DMS153 treated with DMSO at 0.1 percent for 48 hours (cell line): ENCODE results near the gene SH3BP5.

ENCODE experiments used
- DNase-seq: peaks from one replicate; lab custom pipeline; 2025; ENCODE audit not compliant: unreplicated experiment; lab: John Stamatoyannopoulos, UW

SH3BP5 gene

GRCh38 chr3:15347737-15348110, 15.3 kb upstream of the SH3BP5 start:
- DNase-seq, result no peak

DNA sequence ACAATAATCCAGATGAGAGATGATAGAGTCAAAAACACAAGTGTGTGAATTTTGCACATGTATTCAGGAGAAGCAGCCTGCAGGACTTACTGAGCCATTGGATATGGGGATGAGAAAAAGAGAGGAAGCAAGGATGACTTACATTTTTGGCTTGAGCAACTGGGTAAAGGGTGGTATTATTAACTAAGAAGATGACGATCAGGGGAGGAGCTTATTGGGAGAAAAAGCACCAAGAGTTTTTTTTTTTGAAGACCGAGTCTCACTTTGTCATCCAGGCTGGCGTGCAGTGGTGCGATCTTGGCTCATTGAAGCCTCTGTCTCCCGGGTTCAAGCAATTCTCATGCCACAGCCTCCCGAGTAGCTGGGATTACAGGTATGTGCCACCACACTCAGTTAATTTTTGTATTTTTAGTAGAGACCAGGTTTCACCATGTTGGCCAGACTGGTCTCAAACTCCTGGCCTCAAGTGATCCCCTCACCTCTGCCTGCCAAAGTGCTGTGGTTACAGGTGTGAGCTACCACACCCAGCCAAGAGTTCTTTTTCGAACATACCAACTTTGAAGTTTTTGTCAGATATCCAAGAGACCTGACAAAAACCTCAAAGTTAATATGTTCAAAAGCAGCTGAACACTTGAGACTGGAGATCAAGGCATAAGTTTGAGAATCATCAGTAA, 14.8 kb upstream of the SH3BP5 start:
- no peak for DNase-seq

DNA sequence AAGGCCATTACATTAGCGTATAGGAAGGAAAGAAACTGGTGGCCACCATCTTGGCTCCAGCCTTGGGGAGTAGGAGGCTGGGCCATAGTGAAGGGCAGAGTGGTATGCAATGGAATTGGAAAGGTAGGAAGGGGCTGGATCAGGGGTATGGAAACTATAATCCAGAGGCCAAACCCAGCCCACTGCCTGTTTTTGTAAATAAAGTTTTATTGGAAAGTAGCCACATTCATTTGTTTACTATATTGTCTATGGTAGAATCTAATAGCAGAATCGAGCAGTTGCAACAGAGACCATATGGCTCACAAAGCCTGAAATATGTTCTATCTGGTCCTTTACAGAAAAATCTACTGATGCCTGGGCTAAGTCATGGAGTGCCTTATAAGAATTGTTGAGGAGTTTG, 14.1 kb upstream of the SH3BP5 start:
- DNase-seq, result no peak

DNA sequence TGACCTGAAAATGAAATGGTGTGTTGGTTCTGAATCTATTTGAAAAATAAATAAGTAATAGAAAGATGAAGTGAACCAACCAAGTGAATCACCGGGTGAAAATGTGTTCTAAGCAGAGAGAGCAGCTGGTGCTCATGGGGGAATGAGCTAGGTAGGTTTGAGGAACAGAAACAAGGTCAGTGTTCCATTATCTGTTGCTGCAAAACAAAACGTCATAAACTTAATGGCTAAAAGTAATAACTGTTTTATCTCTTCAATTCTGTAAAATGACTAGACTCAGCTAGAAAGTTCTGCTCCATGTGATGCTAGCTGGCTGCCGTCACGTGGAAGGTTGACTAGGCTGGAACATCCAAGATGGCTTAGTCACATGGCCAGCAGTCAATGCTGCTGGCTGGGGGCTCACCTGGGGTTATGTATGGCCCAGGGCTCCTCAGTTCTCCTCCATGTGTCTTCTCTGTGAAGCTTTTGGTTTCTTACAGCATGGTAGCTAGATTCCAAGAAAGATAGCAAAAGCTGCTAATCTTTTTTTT, 13.3 kb upstream of the SH3BP5 start:
- DNase-seq, result no peak

DNA sequence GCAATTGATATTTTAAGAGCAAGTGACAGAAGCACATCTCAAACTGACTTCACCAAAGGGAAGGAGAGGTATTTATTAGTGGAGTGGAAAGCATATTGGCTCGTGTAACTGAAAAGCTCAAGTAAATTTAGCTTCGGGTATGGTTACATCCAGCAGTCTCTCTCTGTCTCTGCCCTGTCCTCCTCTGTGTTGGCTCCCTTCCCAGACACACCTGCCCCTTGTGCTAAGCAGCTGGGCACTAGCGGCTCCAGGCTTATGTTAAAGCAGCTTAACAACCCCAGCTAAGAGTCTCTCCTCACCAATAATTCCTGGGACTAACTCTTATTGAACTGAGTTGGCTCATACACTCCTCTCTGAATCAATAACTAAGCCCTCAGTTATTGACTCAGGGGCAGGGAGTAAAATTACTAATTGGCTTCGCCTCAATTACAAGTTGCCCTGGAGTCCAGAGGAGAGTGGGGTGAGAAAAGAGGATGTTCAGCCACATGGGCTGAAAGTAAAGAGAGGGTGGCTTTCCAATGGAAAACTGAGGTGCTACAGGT, 12.8 kb upstream of the SH3BP5 start:
- peak; percentile 29 for DNase-seq

DNA sequence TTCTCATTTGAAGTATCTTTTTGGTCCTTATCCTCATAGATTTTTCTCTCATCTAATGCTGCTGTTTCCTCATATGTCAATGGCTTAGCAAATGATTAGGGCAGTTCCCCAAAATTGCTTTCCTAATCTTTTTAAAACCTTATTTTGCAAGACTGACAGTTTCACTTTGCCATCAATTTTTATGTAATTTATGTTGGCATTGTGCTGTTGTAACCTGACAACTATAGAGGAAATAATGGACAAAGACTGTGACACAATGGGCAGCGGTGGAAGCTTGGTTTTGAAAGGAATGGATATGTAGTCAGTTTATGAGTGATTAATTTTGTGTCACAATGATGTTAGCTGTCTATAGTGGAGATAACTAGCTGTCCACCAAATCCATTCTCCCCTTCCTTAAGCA, 10.6 kb upstream of the SH3BP5 start:
- no peak for DNase-seq

GRCh38 chr3:15342246-15342645, 9.9 kb upstream of the SH3BP5 start:
- DNase-seq, result no peak

DNA sequence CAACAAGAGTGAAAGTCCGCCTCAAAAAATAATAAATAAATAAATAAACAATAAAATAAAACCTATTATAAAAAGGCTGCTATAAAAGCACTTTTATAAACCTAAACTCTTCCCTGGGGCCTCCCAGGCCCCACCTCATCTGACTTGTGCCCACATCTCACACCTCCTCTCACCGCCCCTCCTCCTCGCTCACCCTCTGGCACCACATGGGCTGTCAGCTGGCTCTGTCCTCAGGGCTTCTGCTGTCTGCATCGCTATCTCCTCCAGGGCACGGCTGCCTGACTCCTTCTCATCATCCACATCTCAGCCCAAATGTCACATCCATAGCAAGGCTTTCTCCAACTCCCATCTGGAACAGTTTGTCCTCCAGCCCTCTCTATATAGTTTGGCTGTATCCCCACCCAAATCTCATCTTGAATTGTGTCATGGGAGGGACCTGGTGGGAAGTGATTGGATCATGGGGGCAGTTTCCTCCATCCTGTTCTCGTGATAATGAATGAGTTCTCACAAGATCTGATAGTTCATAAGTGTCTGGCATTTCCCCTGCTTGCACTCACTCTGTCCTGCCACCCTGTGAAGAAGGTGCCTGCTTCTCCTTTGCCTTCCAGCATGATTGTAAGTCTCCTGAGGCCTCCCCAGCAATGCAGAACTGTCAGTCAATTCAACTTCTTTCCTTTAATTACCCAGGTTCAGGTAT, 8.8 kb upstream of the SH3BP5 start:
- DNase-seq, result no peak

- DNase-seq, result no peak
Observed at GRCh38 chr3:15339786-15340215, 7.4 kb upstream of the SH3BP5 start.

DNA sequence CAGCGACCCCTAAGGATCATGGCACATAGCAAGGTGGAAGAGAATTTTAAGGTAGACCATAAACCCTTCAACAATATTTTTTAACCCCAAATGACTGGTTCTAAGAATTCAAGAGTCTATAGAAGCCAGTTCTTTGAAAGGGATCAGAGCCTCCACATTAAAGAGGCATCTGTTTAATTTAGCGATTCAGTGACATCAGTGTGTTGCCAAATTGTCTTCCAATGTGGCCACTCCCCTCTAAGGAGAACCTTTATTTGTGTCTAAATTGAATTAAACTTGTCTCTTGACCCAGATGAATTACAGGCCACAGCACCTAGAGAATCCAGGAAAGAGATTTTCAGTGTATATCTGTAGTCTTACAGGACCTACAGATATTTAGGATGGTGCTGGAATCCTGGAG, 6.6 kb upstream of the SH3BP5 start:
- DNase-seq, result no peak

DNA sequence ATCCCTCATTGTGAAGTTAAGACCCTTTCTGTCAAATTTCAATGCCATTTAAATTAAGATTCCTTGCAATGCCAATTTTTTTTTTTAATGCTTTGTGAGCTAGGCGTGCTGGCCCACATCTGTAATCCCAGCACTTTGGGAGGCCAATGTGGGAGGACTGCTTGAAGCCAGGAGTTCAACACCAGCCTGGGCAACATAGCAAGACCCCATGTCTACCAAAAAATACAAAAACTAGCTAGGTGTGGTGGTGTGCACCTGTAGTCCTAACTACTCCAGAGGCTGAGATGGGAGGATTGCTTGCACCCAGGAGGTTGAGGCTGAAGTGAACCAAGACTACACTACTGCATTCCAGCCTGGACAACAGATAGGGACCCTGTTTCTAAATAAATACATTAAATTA, 5.6 kb upstream of the SH3BP5 start:
- no peak for DNase-seq

DNA sequence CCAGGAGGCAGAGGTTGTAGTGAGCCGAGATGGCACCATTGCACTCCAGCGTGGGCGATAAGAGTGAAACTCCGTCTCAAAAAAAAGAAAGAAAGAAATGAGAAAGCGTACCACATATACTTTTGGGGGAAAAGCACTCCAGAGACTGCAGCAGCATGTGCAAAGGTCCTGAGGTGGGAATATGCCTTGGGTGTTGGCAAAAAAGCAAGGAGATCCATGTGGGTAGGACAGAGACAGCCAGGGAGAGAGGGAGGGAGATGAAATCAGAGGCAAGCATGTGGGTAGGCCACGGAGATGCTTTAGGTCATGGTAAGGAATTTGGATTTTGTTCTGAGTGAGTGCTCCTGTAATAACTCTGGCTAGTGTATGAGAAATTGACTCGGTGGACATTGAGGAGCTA, 3.7 kb upstream of the SH3BP5 start:
- DNase-seq, result no peak

DNA sequence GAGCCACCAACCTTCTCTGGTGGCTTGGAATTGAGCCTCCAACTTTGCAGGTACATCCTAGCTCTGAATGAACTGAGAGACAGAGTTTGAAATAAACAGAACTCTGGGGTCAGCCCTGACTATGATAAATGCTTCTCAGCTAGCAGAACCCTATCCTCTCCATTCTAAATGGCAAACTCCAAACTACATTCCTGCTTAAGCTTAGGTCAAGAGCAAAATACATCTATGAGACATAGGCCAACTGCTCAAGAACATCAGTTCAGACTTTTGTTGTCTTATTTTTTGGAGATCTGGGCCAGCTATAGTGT, 1.5 kb upstream of the SH3BP5 start:
- DNase-seq, result no peak

- DNase-seq, result no peak
Observed at GRCh38 chr3:15333099-15333955, 941 bp upstream of the SH3BP5 start.

- no peak for DNase-seq
Observed at GRCh38 chr3:15331606-15332404, 581 bp downstream of the SH3BP5 start.

DNA sequence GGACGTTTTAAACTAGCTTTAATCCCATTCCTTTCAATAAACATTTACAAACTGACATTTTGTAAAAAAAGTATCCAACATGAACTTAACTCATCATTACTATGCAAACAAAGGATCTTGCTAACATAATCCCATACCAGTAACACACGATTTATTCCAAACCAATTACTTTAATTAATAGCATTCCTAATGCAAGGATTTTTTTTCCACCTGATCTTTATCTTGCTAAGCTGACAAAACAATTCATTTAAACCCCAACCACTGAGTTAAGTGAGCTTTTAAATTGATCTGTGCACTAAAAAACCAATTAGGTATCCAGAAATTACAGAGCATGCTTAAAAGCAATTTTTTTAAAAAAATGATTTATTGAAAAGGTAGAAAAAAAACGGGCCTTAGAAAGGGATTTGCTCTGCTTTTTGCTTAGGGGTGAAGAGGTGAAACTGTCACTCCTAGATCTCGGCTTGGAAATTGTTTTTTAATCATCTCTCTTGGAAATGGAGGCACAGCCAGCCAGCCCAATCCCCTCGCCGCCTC, 1.2 kb downstream of the SH3BP5 start:
- no peak for DNase-seq

DNA sequence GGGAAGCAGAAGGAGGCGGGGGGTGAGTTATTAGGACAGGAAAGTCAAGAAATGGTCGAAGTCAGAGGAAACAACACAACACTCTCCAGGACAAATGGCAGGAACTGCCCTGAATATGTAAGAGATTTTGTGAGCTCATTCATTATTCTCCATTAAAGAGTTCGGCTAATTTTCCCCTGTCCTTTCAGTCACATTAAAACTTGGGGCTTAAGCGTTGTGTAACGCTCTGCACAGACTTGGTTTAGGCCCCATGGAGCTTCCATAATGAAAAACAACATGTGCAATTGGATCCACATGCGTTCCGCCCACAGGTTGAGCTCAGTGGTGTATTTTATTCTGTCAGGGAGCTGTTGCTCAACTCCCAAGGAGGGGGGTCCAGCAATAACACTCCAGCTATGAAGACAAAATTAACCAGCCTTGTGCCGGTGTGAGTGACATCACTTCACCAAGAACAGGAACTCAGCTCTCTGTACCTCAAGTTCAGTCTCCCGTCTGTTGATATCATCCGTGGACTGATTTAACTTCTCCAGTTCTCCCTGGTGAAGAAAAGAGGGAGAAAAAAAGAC, 2.3 kb downstream of the SH3BP5 start:
- DNase-seq, result no peak

- no peak for DNase-seq
Observed at GRCh38 chr3:15329046-15330005, 3.1 kb downstream of the SH3BP5 start.

DNA sequence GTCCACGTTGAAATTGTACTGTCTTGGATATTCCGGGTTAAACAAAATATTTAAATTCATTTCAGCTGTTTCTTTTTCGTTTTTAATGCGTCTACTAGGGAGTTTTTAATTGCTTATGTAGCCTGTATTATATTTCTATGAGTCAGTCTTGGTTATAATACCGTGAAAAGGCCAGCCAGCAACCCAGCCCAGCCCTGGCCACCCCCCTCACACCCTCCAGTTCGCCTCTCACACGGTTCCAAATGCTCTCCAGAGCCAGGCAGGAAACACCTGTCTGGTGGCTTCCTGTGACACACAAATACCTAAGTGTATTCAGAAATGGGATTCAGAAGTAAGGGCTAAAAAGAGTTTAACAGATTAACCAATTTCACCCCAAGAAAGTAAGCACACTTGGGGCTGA, 4.4 kb downstream of the SH3BP5 start:
- DNase-seq, result peak; percentile 20
